AG09309 (cell line): ENCODE measurements around the gene CTXND2.
"Not testable (repeated sequence)": the region's sequence is repeated elsewhere in the genome, so short reads cannot be mapped to it uniquely, and the experiment has no call there.

Experiments
- DNase-seq: peaks from one replicate; pipeline ENCODE4 v3.0.0-alpha.2; 2010; ENCODE audit warnings: low read depth
- H3K4me3 ChIP-seq: 2 replicates; pipeline ENCODE4 v1.5.1; 2011; ENCODE audit warnings: mild to moderate bottlenecking, low read depth, low read length, moderate library complexity; ENCODE audit not compliant: control insufficient read depth
- TF ChIP-seq, protein P1 (sequence below): IDR thresholded peaks from 2 replicates; pipeline ENCODE4 v1.5.1; 2011; ENCODE audit warnings: mild to moderate bottlenecking, low read depth, low read length, inconsistent platforms; ENCODE audit not compliant: insufficient read depth, control insufficient read depth; ENCODE audit errors: missing control alignments

The CTXND2 gene

GRCh38 chr1:150917387-150917786, 30.5 kb downstream of the CTXND2 start:
- no peak overlapping the region for H3K4me3 ChIP-seq
- no peak for DNase-seq
- TF ChIP-seq, protein P1, sequence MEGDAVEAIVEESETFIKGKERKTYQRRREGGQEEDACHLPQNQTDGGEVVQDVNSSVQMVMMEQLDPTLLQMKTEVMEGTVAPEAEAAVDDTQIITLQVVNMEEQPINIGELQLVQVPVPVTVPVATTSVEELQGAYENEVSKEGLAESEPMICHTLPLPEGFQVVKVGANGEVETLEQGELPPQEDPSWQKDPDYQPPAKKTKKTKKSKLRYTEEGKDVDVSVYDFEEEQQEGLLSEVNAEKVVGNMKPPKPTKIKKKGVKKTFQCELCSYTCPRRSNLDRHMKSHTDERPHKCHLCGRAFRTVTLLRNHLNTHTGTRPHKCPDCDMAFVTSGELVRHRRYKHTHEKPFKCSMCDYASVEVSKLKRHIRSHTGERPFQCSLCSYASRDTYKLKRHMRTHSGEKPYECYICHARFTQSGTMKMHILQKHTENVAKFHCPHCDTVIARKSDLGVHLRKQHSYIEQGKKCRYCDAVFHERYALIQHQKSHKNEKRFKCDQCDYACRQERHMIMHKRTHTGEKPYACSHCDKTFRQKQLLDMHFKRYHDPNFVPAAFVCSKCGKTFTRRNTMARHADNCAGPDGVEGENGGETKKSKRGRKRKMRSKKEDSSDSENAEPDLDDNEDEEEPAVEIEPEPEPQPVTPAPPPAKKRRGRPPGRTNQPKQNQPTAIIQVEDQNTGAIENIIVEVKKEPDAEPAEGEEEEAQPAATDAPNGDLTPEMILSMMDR, result no peak

DNA sequence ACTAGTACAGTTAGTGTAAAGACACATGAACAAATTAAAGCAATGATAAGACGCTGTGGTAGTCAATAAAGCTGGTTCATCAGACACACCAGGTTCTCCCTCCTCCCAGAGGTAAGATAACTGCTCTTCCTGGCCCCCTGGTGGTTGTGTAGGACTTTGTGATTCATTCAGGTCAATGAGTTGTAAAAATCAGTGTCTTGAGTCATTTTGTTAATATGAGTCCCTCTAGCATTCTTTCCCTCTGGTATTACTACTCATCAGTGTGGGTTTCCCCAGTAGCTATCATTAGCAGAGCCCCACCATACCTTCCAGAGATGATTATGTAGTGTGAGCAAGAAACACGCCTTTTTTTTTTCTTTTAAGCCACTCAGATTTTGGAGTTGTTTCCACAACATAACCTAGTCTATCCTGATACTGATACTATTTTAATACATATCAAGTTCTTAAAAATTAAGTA, 35.6 kb downstream of the CTXND2 start:
- no peak overlapping the region for H3K4me3 ChIP-seq
- peak; percentile 79 for DNase-seq
- TF ChIP-seq, protein P1, result peak; percentile 76

GRCh38 chr1:150925080-150925479, 38.1 kb downstream of the CTXND2 start:
- DNase-seq, result no peak
- H3K4me3 ChIP-seq, result no peak overlapping the region
- TF ChIP-seq, protein P1, result no peak

DNA sequence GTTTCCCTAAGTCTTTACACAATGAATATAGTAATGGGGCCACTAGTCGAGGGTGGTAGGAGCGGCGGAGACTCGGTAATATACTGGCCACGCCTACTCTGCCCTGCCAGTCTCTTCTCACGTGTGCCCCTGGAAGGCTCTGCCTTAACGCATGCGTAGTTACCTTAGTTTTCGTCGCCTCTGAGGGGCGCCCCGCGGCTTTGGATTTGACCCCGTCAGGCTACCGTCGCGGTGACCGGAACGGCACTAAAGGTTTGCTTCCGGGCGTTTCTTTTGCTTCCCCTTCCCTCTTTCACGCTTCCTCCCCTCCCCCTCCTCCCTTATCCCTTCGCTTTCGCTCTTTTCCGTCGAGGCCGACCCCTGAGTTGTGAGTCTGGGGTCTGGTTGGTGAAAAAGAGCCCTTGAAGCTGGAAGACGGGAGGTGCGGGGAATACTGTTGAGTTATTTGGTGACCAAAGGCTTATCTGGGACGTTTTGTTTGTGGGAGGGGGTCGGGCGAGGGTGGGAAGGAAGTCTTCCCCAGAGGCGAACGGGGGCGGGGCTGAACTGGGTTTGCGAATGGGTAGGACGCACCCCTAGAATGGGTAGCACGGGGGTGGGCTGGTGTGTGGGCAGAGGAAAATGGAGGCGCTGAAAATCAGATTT, 39.3 kb downstream of the CTXND2 start, which contains the start of gene SETDB1:
Gene SETDB1, plus strand, starts transcription at position 267 of the 645 bp plus-strand sequence. CDS start 1,352 bp downstream, outside the sequence.
- TF ChIP-seq, protein P1, result no peak
- peak; percentile 78 for DNase-seq
- peak within 1 kb of the TSS; percentile 93 for H3K4me3 ChIP-seq

DNA sequence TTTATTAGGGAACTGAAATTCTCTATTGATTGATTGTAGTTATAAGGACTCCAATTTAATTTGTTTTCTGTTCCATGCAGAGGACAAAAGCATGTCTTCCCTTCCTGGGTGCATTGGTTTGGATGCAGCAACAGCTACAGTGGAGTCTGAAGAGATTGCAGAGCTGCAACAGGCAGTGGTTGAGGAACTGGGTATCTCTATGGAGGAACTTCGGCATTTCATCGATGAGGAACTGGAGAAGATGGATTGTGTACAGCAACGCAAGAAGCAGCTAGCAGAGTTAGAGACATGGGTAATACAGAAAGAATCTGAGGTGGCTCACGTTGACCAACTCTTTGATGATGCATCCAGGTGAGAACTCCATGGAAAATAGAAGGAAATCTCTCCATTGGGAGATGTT, 40.7 kb downstream of the CTXND2 start:
- H3K4me3 ChIP-seq, result no peak overlapping the region
- DNase-seq, result no peak
- TF ChIP-seq, protein P1, result no peak

DNA sequence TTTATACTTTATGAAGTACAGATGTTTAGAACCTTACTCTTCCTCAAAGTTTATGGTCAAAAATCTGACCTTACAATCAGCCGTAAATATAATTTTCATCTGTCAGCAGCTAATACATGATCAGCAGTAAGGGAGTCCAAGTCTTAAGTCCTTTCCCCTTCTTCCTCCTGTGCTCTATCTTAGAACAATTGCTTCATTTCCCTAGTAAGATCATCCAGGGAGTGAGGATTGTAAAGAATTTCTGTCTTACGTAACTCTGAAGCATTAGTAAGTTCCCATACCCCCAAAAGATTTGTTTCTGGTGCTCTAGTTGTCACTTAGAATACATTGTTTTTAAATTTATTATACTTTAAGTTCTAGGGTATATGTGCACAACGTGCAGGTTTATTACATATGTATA, 41.4 kb downstream of the CTXND2 start:
- no peak overlapping the region for H3K4me3 ChIP-seq
- DNase-seq, result peak; percentile 11
- TF ChIP-seq, protein P1, result no peak

DNA sequence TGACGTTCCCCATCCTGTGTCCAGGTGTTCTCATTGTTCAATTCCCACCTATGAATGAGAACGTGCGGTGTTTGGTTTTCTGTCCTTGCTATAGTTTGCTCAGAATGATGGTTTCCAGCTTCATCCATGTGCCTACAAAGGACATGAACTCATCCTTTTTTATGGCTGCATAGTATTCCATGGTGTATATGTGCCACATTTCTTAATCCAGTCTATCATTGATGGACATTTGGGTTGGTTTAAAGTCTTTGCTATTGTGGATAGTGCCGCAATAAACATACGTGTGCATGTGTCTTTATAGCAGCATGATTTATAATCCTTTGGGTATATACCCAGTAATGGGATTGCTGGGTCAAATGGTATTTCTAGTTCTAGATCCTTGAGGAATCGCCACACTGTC, 41.8 kb downstream of the CTXND2 start:
- not testable (repeated sequence) for H3K4me3 ChIP-seq, DNase-seq
